A549 treated with Mapracorat at 1 μM for 4 hours (cell line): ENCODE results near the gene NR1D1. TPM values are rescaled to one million over a fixed set of nuclear protein-coding genes. Genes with fewer than 3 reads are reported as not detected.

Experiments used
- total RNA-seq: library from RNA; stranded (reverse); fragments of 200-300 nt; extraction: Qiagen RNA extraction; gene quantifications from 5 replicates; pipeline ENCODE4 v1.2.3, GENCODE V29; 2022

NR1D1 gene
- 8.2 to 11.4 TPM (median 10.6 TPM) in 5 replicates for total RNA-seq

GRCh38 chr17:40100419-40100668, at the start of gene NR1D1:
NR1D1 (minus strand) TSS chr17:40100589; CDS start chr17:40100094, 495 bp downstream.

GRCh38 chr17:40121181-40122135, 21.1 kb upstream of the NR1D1 start, which contains the start of gene MSL1:
MSL1 (plus strand) TSS chr17:40121971; CDS start chr17:40122613, 642 bp downstream.

GRCh38 chr17:40062329-40063186, 37.8 kb downstream of the NR1D1 start, which contains the start of gene THRA:
THRA (plus strand) TSS chr17:40062965; CDS start chr17:40074489, 11,524 bp downstream.

Other genes starting within 250 kb of the NR1D1 start
- not detected in 5 replicates for gene IKZF3, start 236.3 kb downstream of the NR1D1 start, total RNA-seq
- gene ZPBP2, start 232.4 kb downstream of the NR1D1 start, total RNA-seq = not detected in 5 replicates
- 1.0 to 2.5 TPM (median 2.1 TPM) in 5 replicates for gene GSDMB, start 182.0 kb downstream of the NR1D1 start, total RNA-seq
- gene ORMDL3, start 173.0 kb downstream of the NR1D1 start, total RNA-seq = 29.3 to 44.6 TPM (median 41.0 TPM) in 5 replicates
- not detected in 5 replicates for gene LRRC3C, start 172.9 kb downstream of the NR1D1 start, total RNA-seq
- not detected in 5 replicates for gene GSDMA, start 137.6 kb downstream of the NR1D1 start, total RNA-seq
- gene PSMD3, start 119.8 kb downstream of the NR1D1 start, total RNA-seq = 149 to 176 TPM (median 172 TPM) in 5 replicates
- 0.18 to 0.97 TPM (median 0.53 TPM) in 5 replicates for gene CSF3, start 85.1 kb downstream of the NR1D1 start, total RNA-seq
- 46.6 to 62.3 TPM (median 55.6 TPM) in 5 replicates for gene MED24, start 46.2 kb downstream of the NR1D1 start, total RNA-seq
- gene THRA, start 37.6 kb downstream of the NR1D1 start, total RNA-seq = 21.1 to 30.3 TPM (median 28.8 TPM) in 5 replicates
- gene MSL1, start 21.4 kb upstream of the NR1D1 start, total RNA-seq = 58.5 to 65.4 TPM (median 64.8 TPM) in 5 replicates
- 43.9 to 47.0 TPM (median 46.0 TPM) in 5 replicates for gene CASC3, start 39.9 kb upstream of the NR1D1 start, total RNA-seq
- 2.2 to 3.4 TPM (median 2.8 TPM) in 5 replicates for gene RAPGEFL1, start 76.9 kb upstream of the NR1D1 start, total RNA-seq
- 17.2 to 21.8 TPM (median 19.5 TPM) in 5 replicates for gene WIPF2, start 118.7 kb upstream of the NR1D1 start, total RNA-seq
- gene CDC6, start 187.3 kb upstream of the NR1D1 start, total RNA-seq = 47.3 to 56.4 TPM (median 52.7 TPM) in 5 replicates
- 39.5 to 50.2 TPM (median 41.8 TPM) in 5 replicates for gene RARA, start 208.6 kb upstream of the NR1D1 start, total RNA-seq